Measurements from ENCODE around the gene RPS6KA3. TPM values are rescaled to one million over a fixed set of nuclear protein-coding genes. Genes with fewer than 3 reads are reported as not detected.

Gene RPS6KA3
- total RNA-seq = 36.1 and 40.5 TPM in 2 replicates

DNA sequence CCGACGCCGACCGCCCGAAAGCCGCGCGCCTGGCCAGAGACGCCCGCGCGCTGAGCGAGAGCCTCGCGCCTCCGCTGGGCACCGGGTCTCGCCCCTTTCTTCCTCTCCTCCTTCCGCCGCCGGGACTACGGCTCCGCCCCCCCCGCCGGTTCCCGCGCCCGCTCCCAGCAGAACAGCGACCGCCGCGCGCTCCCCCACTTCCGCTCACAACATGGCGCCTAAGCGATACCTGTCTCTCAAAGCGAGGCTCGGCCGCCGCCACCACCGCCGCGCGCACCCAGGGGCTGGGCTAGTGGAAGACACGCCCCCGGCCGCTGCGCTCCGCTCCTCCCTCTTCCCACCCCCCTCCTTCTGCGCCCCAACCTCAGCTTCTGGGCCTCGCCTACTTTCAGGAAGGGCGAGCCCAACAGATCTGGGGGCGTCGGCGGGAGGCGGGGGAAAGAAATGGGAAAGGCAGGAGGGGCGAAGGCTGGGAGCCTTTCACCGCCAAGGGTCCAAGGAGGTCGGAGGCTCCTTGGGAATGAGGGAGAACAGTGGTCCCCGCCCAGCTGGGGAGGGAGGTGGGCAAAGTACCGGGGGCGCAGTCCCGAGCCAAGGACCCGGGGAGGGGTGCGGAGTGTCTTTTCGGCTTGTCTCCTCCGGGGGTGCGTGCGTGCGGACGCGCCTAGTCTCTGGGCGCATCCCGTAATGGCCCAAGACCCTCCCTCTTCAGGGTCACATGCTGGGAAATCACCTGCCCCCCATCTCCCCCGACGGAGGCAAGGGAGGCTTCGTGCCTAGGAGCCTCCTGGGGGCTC, at the start of gene RPS6KA3:
Gene RPS6KA3 (minus strand): TSS at position 100 of the 797 bp plus-strand sequence. CDS start 277 bp downstream, outside the sequence.
- peaks cover 3% of the 10 kb centered on the region for H3K36me3 Mint-ChIP-seq (ENCODE audit: low read depth)
- intact Hi-C loops (cut with micrococcal nuclease) = loop anchor here (1.0 to 10.0 kb wide), 7 partner anchors 14 to 1840 kb away; partner anchors contain the start of genes CDKL5, CNKSR2 and EIF1AX
- H3K27me3 Mint-ChIP-seq = no peaks in the 10 kb centered on the region
- H3K4me3 Mint-ChIP-seq = peak within 1 kb of the TSS; percentile 92
- ChIA-PET CTCF (no interaction called here), POLR2A (interaction anchor here (0.6 to 2.2 kb wide), 13 partner anchors 11 to 152 kb away, joined by 3 to 13 read pairs (median 4); no protein-coding TSS in a partner anchor)
- peak; percentile 83 for ATAC-seq (ENCODE audit: low read depth)
- H3K4me1 Mint-ChIP-seq = peaks cover 22% of the 10 kb centered on the region
- DNase-seq = peak; percentile 80
- H3K9me3 Mint-ChIP-seq = no peaks in the 10 kb centered on the region
- TF ChIP-seq CTCF (IDR thresholded peaks at IDR 0.05) = no peak
- peak within 1 kb of the TSS; percentile 90 for H3K27ac Mint-ChIP-seq

DNA sequence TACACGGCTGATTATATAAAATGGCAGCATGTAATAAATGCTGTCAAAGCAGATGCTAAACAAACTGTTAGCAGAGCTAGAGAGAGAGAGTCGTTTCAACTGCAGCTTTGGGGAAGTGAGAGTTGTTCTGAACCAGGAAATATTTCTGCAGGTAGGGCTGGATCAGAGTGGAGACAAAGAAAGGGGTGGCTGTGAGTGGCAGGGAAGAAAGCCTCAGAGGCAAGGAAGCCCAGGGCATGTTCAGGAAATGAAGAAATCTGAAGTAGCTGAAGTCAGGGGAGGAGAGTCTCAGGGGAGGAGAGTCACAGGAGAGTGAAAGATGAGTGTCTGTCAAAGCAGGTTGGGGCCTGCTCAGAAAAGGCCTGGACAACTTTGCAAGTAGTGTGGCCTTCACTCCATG, 48.4 kb upstream of the RPS6KA3 start:
- no peaks in the 10 kb centered on the region for H3K27me3 Mint-ChIP-seq
- H3K27ac Mint-ChIP-seq = peak overlapping the region; percentile 86
- H3K9me3 Mint-ChIP-seq = no peaks in the 10 kb centered on the region
- ChIA-PET POLR2A (interaction anchor here (1.2 to 1.5 kb wide), 2 partner anchors 47 to 49 kb away, joined by 4 to 5 read pairs; no protein-coding TSS in a partner anchor), CTCF (no interaction called here)
- TF ChIP-seq CTCF (IDR thresholded peaks at IDR 0.05) = no peak
- intact Hi-C loops (cut with micrococcal nuclease) = no loop called here
- peak overlapping the region; percentile 6 for H3K4me3 Mint-ChIP-seq
- H3K4me1 Mint-ChIP-seq = peaks cover 59% of the 10 kb centered on the region
- DNase-seq = no peak
- ATAC-seq (ENCODE audit: low read depth) = peak; percentile 80
- no peaks in the 10 kb centered on the region for H3K36me3 Mint-ChIP-seq (ENCODE audit: low read depth)

- H3K9me3 Mint-ChIP-seq = no peaks in the 10 kb centered on the region
- no peaks in the 10 kb centered on the region for H3K36me3 Mint-ChIP-seq (ENCODE audit: low read depth)
- TF ChIP-seq CTCF (IDR thresholded peaks at IDR 0.05) = no peak
- ATAC-seq (ENCODE audit: low read depth) = peak; percentile 32
- H3K4me3 Mint-ChIP-seq = no peak overlapping the region
- peak overlapping the region; percentile 75 for H3K27ac Mint-ChIP-seq
- DNase-seq = no peak
- CTCF ChIA-PET = no interaction called here
- intact Hi-C loops (cut with micrococcal nuclease) = no loop called here
- POLR2A ChIA-PET = no interaction called here
- H3K27me3 Mint-ChIP-seq = no peaks in the 10 kb centered on the region
- H3K4me1 Mint-ChIP-seq = peaks cover 54% of the 10 kb centered on the region
Measured at GRCh38 chrX:20313899-20314298, 47.2 kb upstream of the RPS6KA3 start.

- intact Hi-C loops (cut with micrococcal nuclease) = no loop called here
- POLR2A ChIA-PET = no interaction called here
- no peak overlapping the region for H3K4me3 Mint-ChIP-seq
- DNase-seq (no peak), ATAC-seq (ENCODE audit: low read depth) (no peak)
- CTCF ChIA-PET = no interaction called here
- H3K9me3 Mint-ChIP-seq = no peaks in the 10 kb centered on the region
- no peaks in the 10 kb centered on the region for H3K27me3 Mint-ChIP-seq
- no peaks in the 10 kb centered on the region for H3K36me3 Mint-ChIP-seq (ENCODE audit: low read depth)
- no peak for TF ChIP-seq CTCF (IDR thresholded peaks at IDR 0.05)
- peaks cover 45% of the 10 kb centered on the region for H3K4me1 Mint-ChIP-seq
- H3K27ac Mint-ChIP-seq = peak overlapping the region; percentile 24
Measured at GRCh38 chrX:20312018-20312417, 45.3 kb upstream of the RPS6KA3 start.

GRCh38 chrX:20311505-20311904, 44.8 kb upstream of the RPS6KA3 start:
- H3K27ac Mint-ChIP-seq = peak overlapping the region; percentile 18
- DNase-seq (no peak), ATAC-seq (ENCODE audit: low read depth) (peak; percentile 15)
- ChIA-PET POLR2A (no interaction called here), CTCF (no interaction called here)
- H3K9me3 Mint-ChIP-seq = no peaks in the 10 kb centered on the region
- H3K4me3 Mint-ChIP-seq = no peak overlapping the region
- no peak for TF ChIP-seq CTCF (IDR thresholded peaks at IDR 0.05)
- no peaks in the 10 kb centered on the region for H3K36me3 Mint-ChIP-seq (ENCODE audit: low read depth)
- H3K27me3 Mint-ChIP-seq = no peaks in the 10 kb centered on the region
- H3K4me1 Mint-ChIP-seq = peaks cover 45% of the 10 kb centered on the region
- intact Hi-C loops (cut with micrococcal nuclease) = no loop called here

Measured in activated B cell treated with CpG ODN at 0.5 μM for 24 hours (primary cell).